NB4 (cell line): ENCODE results near the gene MUC15.

Experiments
- DNase-seq: peaks from one replicate; pipeline ENCODE4 v3.0.0; 2010; ENCODE audit warnings: low read depth
- H3K4me3 ChIP-seq: one replicate; pipeline ENCODE4 v1.5.1; 2011; ENCODE audit warnings: mild to moderate bottlenecking, low read depth, low read length, moderate library complexity
- MYC ChIP-seq: IDR thresholded peaks from 2 replicates; pipeline ENCODE4 v1.6.1; 2011; ENCODE audit warnings: low read depth, low read length
- POLR2A ChIP-seq: IDR thresholded peaks from 2 replicates; pipeline ENCODE4 v1.6.1; 2011; ENCODE audit warnings: mild to moderate bottlenecking; ENCODE audit not compliant: insufficient read length; ENCODE audit errors: extremely low read depth
- TF ChIP-seq, protein P1 (sequence below): IDR thresholded peaks from 2 replicates; pipeline ENCODE4 v1.6.1; 2011; ENCODE audit warnings: low read depth, low read length
- TF ChIP-seq, protein P2 (sequence below): IDR thresholded peaks from one replicate; pipeline ENCODE4 v1.5.1; 2012; ENCODE audit warnings: low read depth, low read length

The MUC15 gene, protein sequence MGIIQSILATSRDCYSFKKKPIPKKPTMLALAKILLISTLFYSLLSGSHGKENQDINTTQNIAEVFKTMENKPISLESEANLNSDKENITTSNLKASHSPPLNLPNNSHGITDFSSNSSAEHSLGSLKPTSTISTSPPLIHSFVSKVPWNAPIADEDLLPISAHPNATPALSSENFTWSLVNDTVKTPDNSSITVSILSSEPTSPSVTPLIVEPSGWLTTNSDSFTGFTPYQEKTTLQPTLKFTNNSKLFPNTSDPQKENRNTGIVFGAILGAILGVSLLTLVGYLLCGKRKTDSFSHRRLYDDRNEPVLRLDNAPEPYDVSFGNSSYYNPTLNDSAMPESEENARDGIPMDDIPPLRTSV

GRCh38 chr11:26571861-26572654, at the start of gene MUC15:
Gene MUC15, minus strand, starts transcription at chr11:26572263. Its CDS starts 5,169 bp downstream, at chr11:26567094.
- no peak within 1 kb of the TSS for H3K4me3 ChIP-seq
- DNase-seq, result no peak
- TF ChIP-seq POLR2A (no peak), MYC (no peak)
- TF ChIP-seq, protein P1, sequence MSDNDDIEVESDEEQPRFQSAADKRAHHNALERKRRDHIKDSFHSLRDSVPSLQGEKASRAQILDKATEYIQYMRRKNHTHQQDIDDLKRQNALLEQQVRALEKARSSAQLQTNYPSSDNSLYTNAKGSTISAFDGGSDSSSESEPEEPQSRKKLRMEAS, result no peak
- TF ChIP-seq, protein P2, sequence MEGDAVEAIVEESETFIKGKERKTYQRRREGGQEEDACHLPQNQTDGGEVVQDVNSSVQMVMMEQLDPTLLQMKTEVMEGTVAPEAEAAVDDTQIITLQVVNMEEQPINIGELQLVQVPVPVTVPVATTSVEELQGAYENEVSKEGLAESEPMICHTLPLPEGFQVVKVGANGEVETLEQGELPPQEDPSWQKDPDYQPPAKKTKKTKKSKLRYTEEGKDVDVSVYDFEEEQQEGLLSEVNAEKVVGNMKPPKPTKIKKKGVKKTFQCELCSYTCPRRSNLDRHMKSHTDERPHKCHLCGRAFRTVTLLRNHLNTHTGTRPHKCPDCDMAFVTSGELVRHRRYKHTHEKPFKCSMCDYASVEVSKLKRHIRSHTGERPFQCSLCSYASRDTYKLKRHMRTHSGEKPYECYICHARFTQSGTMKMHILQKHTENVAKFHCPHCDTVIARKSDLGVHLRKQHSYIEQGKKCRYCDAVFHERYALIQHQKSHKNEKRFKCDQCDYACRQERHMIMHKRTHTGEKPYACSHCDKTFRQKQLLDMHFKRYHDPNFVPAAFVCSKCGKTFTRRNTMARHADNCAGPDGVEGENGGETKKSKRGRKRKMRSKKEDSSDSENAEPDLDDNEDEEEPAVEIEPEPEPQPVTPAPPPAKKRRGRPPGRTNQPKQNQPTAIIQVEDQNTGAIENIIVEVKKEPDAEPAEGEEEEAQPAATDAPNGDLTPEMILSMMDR, result no peak

GRCh38 chr11:26621132-26621531, 49.1 kb upstream of the MUC15 start:
- no peak overlapping the region for H3K4me3 ChIP-seq
- no peak for DNase-seq
- no peak for TF ChIP-seq POLR2A
- no peak for TF ChIP-seq MYC
- TF ChIP-seq, protein P1, result no peak
- TF ChIP-seq, protein P2, result no peak

DNA sequence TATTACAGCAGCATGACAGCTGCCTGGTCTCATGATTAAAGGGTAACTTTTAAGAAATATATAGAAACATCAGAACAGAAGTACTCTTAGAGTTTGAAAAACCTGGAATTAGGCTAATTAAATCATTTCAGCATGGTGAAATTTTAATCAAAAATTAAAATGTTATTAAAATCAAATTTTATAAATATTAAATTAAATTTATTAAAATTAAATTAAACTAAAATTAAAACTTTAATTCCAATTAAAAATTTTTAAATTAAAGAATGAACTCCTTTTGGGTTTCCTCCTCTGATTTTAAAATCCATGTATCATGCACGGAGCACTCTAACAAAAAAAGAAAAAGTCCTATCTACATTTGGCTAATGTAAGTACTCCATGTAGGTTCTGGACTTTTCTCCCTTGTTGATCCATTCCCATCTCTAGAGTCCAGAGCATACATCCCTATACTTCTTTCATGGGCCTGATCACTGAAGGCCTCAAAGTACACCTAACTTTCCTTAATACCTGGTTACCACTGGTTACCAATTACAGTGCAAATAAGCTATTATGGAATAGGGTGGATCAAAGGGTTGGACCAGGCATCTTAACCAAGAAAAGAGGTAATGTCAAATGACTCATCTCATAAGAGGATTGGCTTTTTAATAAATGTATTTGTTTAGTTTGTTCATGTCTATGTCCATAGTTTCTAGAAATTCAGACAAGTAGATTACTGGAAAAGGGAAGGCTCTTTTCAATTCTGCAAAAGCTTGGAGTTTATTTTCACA, 48.4 kb upstream of the MUC15 start:
- DNase-seq, result no peak
- H3K4me3 ChIP-seq, result no peak overlapping the region
- no peak for TF ChIP-seq MYC
- no peak for TF ChIP-seq POLR2A
- TF ChIP-seq, protein P1, result no peak
- TF ChIP-seq, protein P2, result no peak

DNA sequence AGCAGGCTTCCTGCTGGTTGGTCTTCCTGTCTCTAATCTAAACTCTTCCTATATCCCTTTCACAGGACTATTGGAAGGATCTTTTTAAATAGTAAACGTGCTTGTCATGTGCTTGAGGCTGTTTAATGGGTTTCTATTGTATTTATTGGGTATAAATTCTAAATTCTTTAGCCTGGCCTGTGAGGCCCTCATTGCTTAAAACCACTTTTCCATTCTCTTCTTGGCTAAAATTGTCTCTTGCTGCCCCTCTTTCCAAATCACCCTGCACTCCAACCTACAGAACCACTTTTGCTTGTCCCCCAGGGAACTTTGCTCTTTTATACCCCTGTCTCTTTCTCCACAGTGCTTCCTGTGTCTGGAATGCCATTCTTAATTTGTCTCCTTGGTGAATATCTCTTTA, 46.4 kb upstream of the MUC15 start:
- no peak for DNase-seq
- H3K4me3 ChIP-seq, result no peak overlapping the region
- TF ChIP-seq MYC (no peak), POLR2A (no peak)
- TF ChIP-seq, protein P1, result no peak
- TF ChIP-seq, protein P2, result no peak

GRCh38 chr11:26613759-26614158, 41.7 kb upstream of the MUC15 start:
- no peak for TF ChIP-seq POLR2A
- TF ChIP-seq MYC, result no peak
- TF ChIP-seq, protein P1, result no peak
- TF ChIP-seq, protein P2, result no peak
- no peak overlapping the region for H3K4me3 ChIP-seq
- DNase-seq, result no peak
